Lower leg skin (tissue), 4 donors: ENCODE data around the gene EML6. TPM values are rescaled to one million over a fixed set of nuclear protein-coding genes. Genes with fewer than 3 reads are reported as not detected.

Experiments
- DNase-seq, 2 donors: peaks; one replicate each; pipeline ENCODE4 v3.0.0-alpha.2; 2019; ENCODE audit warnings: low spot score in 2 of 2
- H3K4me3 ChIP-seq: fragments of 200-600 bp; sonication (generic); 2 replicates; pipeline ENCODE4 v1.5.1; 2017; ENCODE audit warnings: mild to moderate bottlenecking, low read depth; ENCODE audit not compliant: poor library complexity, severe bottlenecking
- POLR2A ChIP-seq, 2 donors: fragments of 450-650 bp; IDR thresholded peaks; one replicate each; pipeline ENCODE4 v1.6.1; 2016 to 2017; ENCODE audit warnings: antibody characterized with exemption in 2 of 2, mild to moderate bottlenecking in 1 of 2, moderate library complexity in 1 of 2
- WGBS, 2 donors: methylation state at CpG; one replicate each; pipeline ENCODE4 v1.1.5; 2018; 5-methylcytosine and 5-hydroxymethylcytosine counted together
- intact Hi-C: fragments of 100-400 bp; cut with DNase I; formaldehyde crosslinking; loops from one replicate; pipeline ENCODE4 v1.15.0; 2023; ENCODE audit warnings: low total_unique reads
- total RNA-seq, 4 donors: library from RNA; depleted of rRNA; stranded (reverse); fragments of >200 nt; gene quantifications; one replicate each; pipeline ENCODE4 v1.1.0, GENCODE V29; 2016
- TF ChIP-seq, protein P1 (sequence below), 3 donors: fragments of 450-650 bp; IDR thresholded peaks; one replicate each; pipeline ENCODE4 v1.5.1; 2016; ENCODE audit warnings: antibody characterized with exemption in 3 of 3, mild to moderate bottlenecking in 3 of 3, moderate library complexity in 2 of 3

EML6 gene
- total RNA-seq, 4 donors from 2014 or later, result 1.8 to 4.4 (median 3.3) TPM

DNA sequence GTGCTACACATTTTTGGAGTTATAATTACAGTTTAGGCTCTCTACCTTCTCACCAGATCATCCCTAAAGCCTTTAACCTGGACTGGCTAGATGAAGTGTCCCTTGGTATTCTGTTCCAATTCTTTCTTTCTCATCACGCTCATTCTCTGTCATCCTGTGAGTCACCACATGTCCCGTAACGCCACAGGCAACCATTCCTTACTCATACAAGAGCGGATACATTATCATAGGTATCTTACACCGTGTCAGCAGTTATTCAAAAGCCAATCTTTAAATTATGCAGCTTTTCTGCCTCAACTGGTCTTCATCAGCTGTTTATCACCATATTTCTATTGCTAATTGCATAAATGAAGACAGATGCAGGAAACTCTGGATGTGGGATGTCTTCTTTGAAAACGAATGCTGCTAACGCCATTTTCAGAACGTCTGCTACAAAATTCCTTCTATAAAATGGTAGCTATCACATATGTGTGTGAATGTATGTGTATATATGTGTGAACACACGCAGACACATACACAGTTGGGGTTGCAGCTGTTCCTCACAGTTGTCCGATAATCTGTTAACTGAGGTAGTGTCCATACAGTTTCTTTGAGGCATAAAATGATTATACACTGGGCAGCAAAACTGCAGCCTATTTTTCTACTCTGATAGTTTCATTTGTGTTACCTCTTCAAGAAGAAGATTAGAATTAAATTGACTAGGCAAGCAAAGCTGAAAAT is 47.9 kb downstream of the EML6 start:
- DNase-seq, result no peak
- no peak overlapping the region for H3K4me3 ChIP-seq
- TF ChIP-seq, protein P1, sequence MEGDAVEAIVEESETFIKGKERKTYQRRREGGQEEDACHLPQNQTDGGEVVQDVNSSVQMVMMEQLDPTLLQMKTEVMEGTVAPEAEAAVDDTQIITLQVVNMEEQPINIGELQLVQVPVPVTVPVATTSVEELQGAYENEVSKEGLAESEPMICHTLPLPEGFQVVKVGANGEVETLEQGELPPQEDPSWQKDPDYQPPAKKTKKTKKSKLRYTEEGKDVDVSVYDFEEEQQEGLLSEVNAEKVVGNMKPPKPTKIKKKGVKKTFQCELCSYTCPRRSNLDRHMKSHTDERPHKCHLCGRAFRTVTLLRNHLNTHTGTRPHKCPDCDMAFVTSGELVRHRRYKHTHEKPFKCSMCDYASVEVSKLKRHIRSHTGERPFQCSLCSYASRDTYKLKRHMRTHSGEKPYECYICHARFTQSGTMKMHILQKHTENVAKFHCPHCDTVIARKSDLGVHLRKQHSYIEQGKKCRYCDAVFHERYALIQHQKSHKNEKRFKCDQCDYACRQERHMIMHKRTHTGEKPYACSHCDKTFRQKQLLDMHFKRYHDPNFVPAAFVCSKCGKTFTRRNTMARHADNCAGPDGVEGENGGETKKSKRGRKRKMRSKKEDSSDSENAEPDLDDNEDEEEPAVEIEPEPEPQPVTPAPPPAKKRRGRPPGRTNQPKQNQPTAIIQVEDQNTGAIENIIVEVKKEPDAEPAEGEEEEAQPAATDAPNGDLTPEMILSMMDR (IDR thresholded peaks at IDR 0.05), result no peak
- no peak for TF ChIP-seq POLR2A (IDR thresholded peaks at IDR 0.05)
- intact Hi-C loops, result no loop called here
- 53 to 69% methylated on average over 10 of the region's 10 CpGs for WGBS, 2 donors

DNA sequence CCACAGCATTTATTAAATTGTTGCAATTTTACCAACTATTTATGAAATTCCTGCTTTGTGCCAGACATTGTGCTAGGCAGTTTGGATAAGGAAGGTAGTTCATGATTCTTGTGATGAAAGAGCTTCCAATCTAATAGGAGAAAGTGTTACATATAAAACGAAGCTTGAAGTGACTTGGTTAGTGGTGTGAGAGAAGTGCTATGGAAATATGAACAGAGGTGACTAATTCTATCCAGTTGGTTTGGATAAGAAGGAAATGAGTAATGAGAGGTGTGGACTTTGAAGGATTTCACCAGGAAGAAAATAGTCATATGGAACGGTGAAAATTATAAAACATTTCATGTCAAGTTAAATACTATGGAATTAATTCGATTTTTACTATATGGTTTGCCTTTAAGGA is 48.6 kb downstream of the EML6 start:
- WGBS, 2 donors, result 44 to 64% methylated on average over 3 of the region's 3 CpGs
- intact Hi-C loops, result no loop called here
- no peak overlapping the region for H3K4me3 ChIP-seq
- no peak for TF ChIP-seq POLR2A (IDR thresholded peaks at IDR 0.05)
- TF ChIP-seq, protein P1 (IDR thresholded peaks at IDR 0.05), result no peak
- no peak for DNase-seq

DNA sequence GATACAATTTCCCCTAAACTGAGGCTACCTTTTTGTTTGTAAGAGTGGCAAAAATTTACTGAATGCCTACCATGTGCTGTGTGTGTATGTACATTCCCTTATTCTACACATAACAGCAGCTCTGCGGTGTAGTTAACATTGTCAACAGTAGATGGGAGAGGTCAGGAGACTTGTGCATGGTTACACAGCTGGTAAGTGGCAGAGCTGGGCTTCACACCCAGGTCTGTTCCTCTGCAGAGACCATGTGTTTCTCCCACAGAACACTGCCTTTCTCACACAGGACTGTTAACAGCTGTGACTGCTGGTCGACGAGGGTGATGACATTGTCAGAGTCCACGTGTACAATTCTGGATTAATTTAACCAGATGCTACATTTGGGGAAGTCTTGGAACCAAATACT is 49.1 kb downstream of the EML6 start:
- H3K4me3 ChIP-seq, result no peak overlapping the region
- no peak for DNase-seq
- 69 to 75% methylated on average over 4 of the region's 4 CpGs for whole genome bisulfite sequencing, 2 donors
- TF ChIP-seq POLR2A (IDR thresholded peaks at IDR 0.05), result no peak
- TF ChIP-seq, protein P1 (IDR thresholded peaks at IDR 0.05), result no peak
- intact Hi-C loops, result no loop called here

DNA sequence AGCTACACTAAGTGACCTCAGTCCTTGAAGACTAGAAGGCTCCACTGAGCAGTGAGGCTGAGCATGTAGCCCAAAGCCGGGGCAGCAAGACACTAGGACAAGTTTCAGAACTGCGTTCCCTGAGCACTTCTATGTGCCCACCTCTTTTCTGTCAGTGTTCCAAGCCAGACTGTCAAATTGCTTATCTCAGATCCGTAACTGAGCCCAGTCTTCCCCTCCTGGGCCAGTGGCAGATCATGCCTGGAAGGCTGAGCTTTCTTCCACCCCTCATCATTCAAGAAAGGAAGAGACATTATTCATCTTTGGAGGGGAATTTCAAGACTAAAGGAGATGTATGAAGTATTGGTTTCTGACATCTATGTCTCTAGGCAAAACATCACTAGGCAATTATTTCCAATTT is 49.8 kb downstream of the EML6 start:
- TF ChIP-seq POLR2A (IDR thresholded peaks at IDR 0.05), result no peak
- TF ChIP-seq, protein P1 (IDR thresholded peaks at IDR 0.05), result no peak
- no peak for DNase-seq
- H3K4me3 ChIP-seq, result no peak overlapping the region
- intact Hi-C loops, result no loop called here
- WGBS, 2 donors, result 85 to 88% methylated on average over 3 of the region's 3 CpGs

DNA sequence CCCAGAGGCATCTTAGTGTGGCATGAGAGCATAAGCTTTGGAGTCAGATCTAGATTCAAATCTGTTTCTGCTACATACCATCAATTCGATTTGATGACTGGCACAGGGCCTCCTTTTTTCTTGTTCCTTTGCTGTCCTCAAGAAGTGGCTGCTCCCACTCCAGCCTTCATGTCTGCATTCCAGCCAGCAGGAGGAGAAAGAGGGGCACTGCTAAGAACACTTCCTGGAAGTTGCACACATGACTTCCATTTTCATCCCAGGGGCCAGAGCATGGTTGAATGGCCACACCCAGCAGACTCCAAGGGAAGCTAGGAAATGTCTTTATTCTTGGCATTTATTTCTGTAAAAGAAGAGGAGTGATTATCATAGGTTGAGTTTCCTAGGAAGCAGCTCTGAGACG is 50.4 kb downstream of the EML6 start:
- DNase-seq, result no peak
- 70 to 77% methylated on average over 2 of the region's 2 CpGs for WGBS, 2 donors
- TF ChIP-seq, protein P1 (IDR thresholded peaks at IDR 0.05), result no peak
- TF ChIP-seq POLR2A (IDR thresholded peaks at IDR 0.05), result no peak
- H3K4me3 ChIP-seq, result no peak overlapping the region
- intact Hi-C loops, result no loop called here

DNA sequence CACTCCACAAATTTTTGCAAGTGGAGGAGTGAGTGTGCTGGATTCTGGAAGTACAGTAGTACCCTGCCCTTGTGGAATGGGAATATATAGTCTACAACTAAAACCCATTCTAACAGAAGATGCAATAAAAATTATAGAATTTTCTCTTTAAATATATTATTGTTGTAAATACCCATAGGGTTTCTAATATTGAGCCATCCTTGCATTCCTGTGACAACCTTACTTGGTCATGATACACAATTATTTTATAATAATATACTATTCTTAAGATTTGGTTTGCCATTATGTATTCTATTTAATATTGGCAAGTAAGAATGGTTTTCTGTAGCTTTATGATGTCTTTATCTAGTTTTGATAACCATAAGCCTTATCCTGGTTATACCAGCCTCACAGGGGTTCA is 52.2 kb downstream of the EML6 start:
- TF ChIP-seq, protein P1 (IDR thresholded peaks at IDR 0.05), result no peak
- no peak for TF ChIP-seq POLR2A (IDR thresholded peaks at IDR 0.05)
- no peak for DNase-seq
- intact Hi-C loops, result no loop called here
- H3K4me3 ChIP-seq, result no peak overlapping the region
